LNCAP (cell line): ENCODE data around the gene PTPN14.

Experiments
- CTCF ChIP-seq: fragments of 450-650 bp; IDR thresholded peaks from 2 replicates; pipeline ENCODE4 v1.5.1; 2017; ENCODE audit warnings: mild to moderate bottlenecking

Gene PTPN14

GRCh38 chr1:214571281-214571680 is 19.9 kb upstream of the PTPN14 start:
- no peak for TF ChIP-seq CTCF

GRCh38 chr1:214570442-214570841 is 19.0 kb upstream of the PTPN14 start:
- TF ChIP-seq CTCF, result no peak

GRCh38 chr1:214569357-214570004 is 18.1 kb upstream of the PTPN14 start:
- TF ChIP-seq CTCF, result no peak

- TF ChIP-seq CTCF, result no peak
Measured at GRCh38 chr1:214568328-214568727, 16.9 kb upstream of the PTPN14 start.

GRCh38 chr1:214567481-214567980 is 16.1 kb upstream of the PTPN14 start:
- TF ChIP-seq CTCF, result no peak

GRCh38 chr1:214566158-214567104 is 15.0 kb upstream of the PTPN14 start:
- no peak for TF ChIP-seq CTCF

GRCh38 chr1:214565310-214565709 is 13.9 kb upstream of the PTPN14 start:
- TF ChIP-seq CTCF, result no peak
